SJCRH30 (cell line): ENCODE results near the gene GSTA4. TPM values are rescaled to one million over a fixed set of nuclear protein-coding genes. Genes with fewer than 3 reads are reported as not detected.

Experiments
- DNase-seq, 2 experiments: peaks; one replicate each; pipeline ENCODE4 v3.0.0-alpha.2; 2015 to 2020
- H3K27ac ChIP-seq: fragments of 250-450 bp; sonication (Bioruptor Pico); 2 replicates; pipeline ENCODE4 v1.5.1; 2020; ENCODE audit warnings: mild to moderate bottlenecking, moderate library complexity
- H3K27me3 ChIP-seq: fragments of 250-450 bp; sonication (Bioruptor Pico); 2 replicates; pipeline ENCODE4 v1.5.1; 2020; ENCODE audit warnings: mild to moderate bottlenecking, moderate library complexity
- H3K36me3 ChIP-seq: fragments of 250-450 bp; sonication (Bioruptor Pico); 2 replicates; pipeline ENCODE4 v1.5.1; 2020; ENCODE audit warnings: mild to moderate bottlenecking, moderate library complexity
- H3K4me1 ChIP-seq: fragments of 250-450 bp; sonication (Bioruptor Pico); 2 replicates; pipeline ENCODE4 v1.5.1; 2020; ENCODE audit warnings: mild to moderate bottlenecking, moderate library complexity
- H3K4me3 ChIP-seq: fragments of 250-450 bp; sonication (Bioruptor Pico); 2 replicates; pipeline ENCODE4 v1.5.1; 2020; ENCODE audit warnings: mild to moderate bottlenecking, moderate library complexity
- H3K9me3 ChIP-seq: fragments of 250-450 bp; sonication (Bioruptor Pico); replicated peaks from 2 replicates; pipeline ENCODE4 v1.5.1; 2020; ENCODE audit warnings: mild to moderate bottlenecking, moderate library complexity
- total RNA-seq: library from RNA; depleted of rRNA; stranded (reverse); fragments of >200 nt; shearing (Covaris generic); gene quantifications from 2 replicates; pipeline ENCODE4 v1.2.3, GENCODE V29; 2014; rRNA removed

Gene GSTA4
- total RNA-seq, 1 experiment from 2014 or later = 28.9 TPM

- Histone ChIP-seq H3K36me3 (no peaks in the 10 kb centered on the region), H3K4me3 (no peak overlapping the region), H3K27me3 (no peaks in the 10 kb centered on the region), H3K9me3 (no peaks in the 10 kb centered on the region), H3K4me1 (no peaks in the 10 kb centered on the region), H3K27ac (no peak overlapping the region)
- no peak for DNase-seq
Observed at GRCh38 chr6:52937908-52938307, 57.2 kb downstream of the GSTA4 start.

- Histone ChIP-seq H3K4me1 (no peaks in the 10 kb centered on the region), H3K27ac (no peak overlapping the region), H3K4me3 (no peak overlapping the region), H3K36me3 (no peaks in the 10 kb centered on the region), H3K9me3 (no peaks in the 10 kb centered on the region), H3K27me3 (no peaks in the 10 kb centered on the region)
- no peak for DNase-seq
Observed at GRCh38 chr6:52933778-52934177, 61.3 kb downstream of the GSTA4 start.

- H3K27ac ChIP-seq = no peak overlapping the region
- no peaks in the 10 kb centered on the region for H3K9me3 ChIP-seq
- H3K27me3 ChIP-seq = no peaks in the 10 kb centered on the region
- no peaks in the 10 kb centered on the region for H3K36me3 ChIP-seq
- no peaks in the 10 kb centered on the region for H3K4me1 ChIP-seq
- DNase-seq = no peak
- H3K4me3 ChIP-seq = no peak overlapping the region
Observed at GRCh38 chr6:52931351-52931750, 63.7 kb downstream of the GSTA4 start.

- no peak overlapping the region for H3K4me3 ChIP-seq
- no peaks in the 10 kb centered on the region for H3K27me3 ChIP-seq
- H3K9me3 ChIP-seq = no peaks in the 10 kb centered on the region
- no peaks in the 10 kb centered on the region for H3K36me3 ChIP-seq
- no peaks in the 10 kb centered on the region for H3K4me1 ChIP-seq
- no peak overlapping the region for H3K27ac ChIP-seq
- DNase-seq = no peak
Observed at GRCh38 chr6:52929321-52930164, 65.5 kb downstream of the GSTA4 start.

Other genes starting within 250 kb of the GSTA4 start
- not detected in 2 replicates for gene GSTA2, start 231.8 kb downstream of the GSTA4 start, total RNA-seq
- gene GSTA1, start 191.5 kb downstream of the GSTA4 start, total RNA-seq = not detected in 2 replicates
- not detected in 2 replicates for gene GSTA5, start 154.5 kb downstream of the GSTA4 start, total RNA-seq
- gene GSTA3, start 85.6 kb downstream of the GSTA4 start, total RNA-seq = not detected in 2 replicates
- 6.7 and 6.9 TPM in 2 replicates for gene CILK1, start 66.5 kb upstream of the GSTA4 start, total RNA-seq
- gene FBXO9, start 70.1 kb upstream of the GSTA4 start, total RNA-seq = 23.7 and 27.4 TPM in 2 replicates
- not detected in 2 replicates for gene GCM1, start 153.6 kb upstream of the GSTA4 start, total RNA-seq